Right lobe of liver (tissue), 4 donors: ENCODE results near the gene MBD3L5.

Experiments used
- CTCF ChIP-seq, 4 donors: fragments of 200-600 bp in 3 of 4; fragments of 450-650 bp in 1 of 4; IDR thresholded peaks; one replicate each; pipeline versions ENCODE4 v1.5.1 to v1.8.0; 2016 to 2022; ENCODE audit warnings: antibody characterized with exemption in 4 of 4, mild to moderate bottlenecking in 2 of 4
- POLR2A ChIP-seq: fragments of 450-650 bp; IDR thresholded peaks from one replicate; pipeline ENCODE4 v1.6.1; 2017; ENCODE audit warnings: antibody characterized with exemption, mild to moderate bottlenecking
- donor health status: DM: no; HTN: no; CAD: no.
- donor health status: DM: no; HTN: no; CAD: no.
- donor health status: DM: no; HTN: yes; CAD: no.

GRCh38 chr19:6988257-6988656 lies 42.1 kb upstream of the MBD3L5 start:
- no peak for TF ChIP-seq POLR2A
- no peak for TF ChIP-seq CTCF (IDR thresholded peaks at IDR 0.05)
